H1 (cell line): ENCODE measurements around the gene TSPAN16. TPM values are rescaled to one million over a fixed set of nuclear protein-coding genes. Genes with fewer than 3 reads are reported as not detected.

Experiments used
- CTCF ChIA-PET: fragments of 300-600 bp; sonication (Branson Sonifier 250); formaldehyde crosslinking; loops from one replicate; lab custom pipeline; 2021; ENCODE audit not compliant: partially characterized antibody; lab: Charles Lee
- POLR2A ChIA-PET: fragments of 300-600 bp; sonication (Branson Sonifier 250); formaldehyde crosslinking; loops from one replicate; lab custom pipeline; 2021; ENCODE audit warnings: inconsistent platforms; ENCODE audit not compliant: partially characterized antibody; lab: Charles Lee
- DNase-seq, 2 experiments: peaks; one replicate each; pipeline versions ENCODE4 v3.0.0 to v3.0.0-alpha.2; 2010 to 2022; ENCODE audit warnings: low spot score in 2 of 2, low read depth in 1 of 2, mixed read lengths in 1 of 2
- FAIRE-seq: peaks from 2 replicates; lab custom pipeline; 2011; peaks lifted over from hg19 to GRCh38; lab: Jason Lieb, UNC
- H2AFZ ChIP-seq: 2 replicates; pipeline ENCODE4 v1.8.1; 2012; ENCODE audit warnings: low read length, inconsistent platforms
- H2AK5ac ChIP-seq: 2 replicates; pipeline ENCODE4 v1.6.1; 2013; ENCODE audit warnings: low read depth, low read length
- H2BK120ac ChIP-seq: replicated peaks from 2 replicates; pipeline ENCODE3; 2013; ENCODE audit warnings: low read depth, low read length, inconsistent platforms
- H2BK12ac ChIP-seq: 2 replicates; pipeline ENCODE4 v1.6.1; 2013; ENCODE audit warnings: low read depth, low read length
- H2BK15ac ChIP-seq: 2 replicates; pipeline ENCODE4 v1.6.1; 2013; ENCODE audit warnings: low read length
- H2BK20ac ChIP-seq: 2 replicates; pipeline ENCODE4 v1.6.1; 2013; ENCODE audit warnings: low read length
- H2BK5ac ChIP-seq: 2 replicates; pipeline ENCODE4 v1.6.1; 2013; ENCODE audit warnings: low read depth, low read length
- H3K14ac ChIP-seq: 2 replicates; pipeline ENCODE4 v1.6.1; 2013; ENCODE audit warnings: inconsistent platforms; ENCODE audit not compliant: insufficient read length
- H3K18ac ChIP-seq: 2 replicates; pipeline ENCODE4 v1.6.1; 2013; ENCODE audit warnings: low read length; ENCODE audit errors: extremely low read depth
- H3K23ac ChIP-seq: 2 replicates; pipeline ENCODE4 v1.6.1; 2013; ENCODE audit warnings: inconsistent platforms; ENCODE audit not compliant: insufficient read length
- H3K23me2 ChIP-seq: 2 replicates; pipeline ENCODE4 v1.6.1; 2013; ENCODE audit warnings: low read depth, low read length
- H3K27ac ChIP-seq: 2 replicates; pipeline ENCODE4 v1.6.1; 2011; ENCODE audit warnings: low read depth, low read length, inconsistent platforms
- H3K27me3 ChIP-seq, 4 experiments: replicated peaks in 1 of 4; 1 replicate in 1 of 4; 2 replicates in 3 of 4; pipeline versions ENCODE4 v1.6.1 to v1.8.1; 2011 to 2013; ENCODE audit warnings: low read length in 3 of 4, mild to moderate bottlenecking in 3 of 4, inconsistent platforms in 2 of 4, mixed read lengths in 2 of 4, moderate library complexity in 1 of 4; ENCODE audit not compliant: control insufficient read depth in 3 of 4, insufficient read depth in 3 of 4; ENCODE audit errors: extremely low read depth in 1 of 4
- H3K36me3 ChIP-seq, 4 experiments: 2 replicates each; pipeline versions ENCODE4 v1.6.1 to v1.8.1; 2011 to 2013; ENCODE audit warnings: mild to moderate bottlenecking in 4 of 4, low read length in 3 of 4, moderate library complexity in 2 of 4, control low read depth in 1 of 4, inconsistent platforms in 1 of 4; ENCODE audit not compliant: insufficient read depth in 4 of 4, control insufficient read depth in 2 of 4
- H3K4ac ChIP-seq: replicated peaks from 2 replicates; pipeline ENCODE3; 2013; ENCODE audit warnings: low read length, low read depth, mixed read lengths, inconsistent platforms; ENCODE audit not compliant: insufficient read length
- H3K4me1 ChIP-seq, 4 experiments: replicated peaks in 1 of 4; 1 replicate in 1 of 4; 2 replicates in 3 of 4; pipeline versions ENCODE4 v1.6.1 to v1.8.1; 2011 to 2013; ENCODE audit warnings: low read length in 3 of 4, inconsistent platforms in 2 of 4, mixed read lengths in 1 of 4; ENCODE audit not compliant: insufficient read depth in 4 of 4, control insufficient read depth in 3 of 4
- H3K4me2 ChIP-seq, 2 experiments: 2 replicates each; pipeline versions ENCODE4 v1.6.1 to v1.8.1; 2011 to 2013; ENCODE audit warnings: low read depth in 2 of 2, low read length in 2 of 2, control low read depth in 1 of 2, inconsistent platforms in 1 of 2, mild to moderate bottlenecking in 1 of 2; ENCODE audit not compliant: insufficient read depth in 1 of 2
- H3K4me3 ChIP-seq, 4 experiments: fragments of 200-600, 300-600 bp in 1 of 4; sonication (generic), shearing (Covaris generic), sonication (Bioruptor Twin) in 1 of 4; 2 replicates each; pipeline versions ENCODE4 v1.5.1 to v1.8.1; 2011 to 2016; ENCODE audit warnings: low read length in 4 of 4, low read depth in 3 of 4, control low read depth in 2 of 4, inconsistent platforms in 2 of 4, mild to moderate bottlenecking in 2 of 4, mixed read lengths in 1 of 4, moderate library complexity in 1 of 4; ENCODE audit not compliant: insufficient read depth in 2 of 4; ENCODE audit errors: extremely low read depth in 1 of 4
- H3K56ac ChIP-seq: replicated peaks from 2 replicates; pipeline ENCODE3; 2013; ENCODE audit warnings: low read depth, mild to moderate bottlenecking, mixed read lengths, low read length, inconsistent platforms; ENCODE audit not compliant: insufficient read length
- H3K79me1 ChIP-seq: 2 replicates; pipeline ENCODE4 v1.6.1; 2013; ENCODE audit warnings: low read depth, low read length, control low read depth
- H3K79me2 ChIP-seq, 2 experiments: 2 replicates each; pipeline versions ENCODE4 v1.6.1 to v1.8.1; 2012 to 2013; ENCODE audit warnings: low read length in 2 of 2, mild to moderate bottlenecking in 2 of 2, inconsistent platforms in 1 of 2; ENCODE audit not compliant: insufficient read depth in 2 of 2, control insufficient read depth in 1 of 2
- H3K9ac ChIP-seq, 4 experiments: replicated peaks in 1 of 4; 1 replicate in 1 of 4; 2 replicates in 3 of 4; pipeline versions ENCODE4 v1.6.1 to v1.8.1; 2011 to 2013; ENCODE audit warnings: low read depth in 3 of 4, low read length in 3 of 4, control low read depth in 2 of 4, mild to moderate bottlenecking in 2 of 4, moderate library complexity in 2 of 4, inconsistent platforms in 1 of 4; ENCODE audit errors: extremely low read depth in 1 of 4
- H3K9me3 ChIP-seq, 2 experiments: 2 replicates each; pipeline versions ENCODE4 v1.6.1 to v1.8.1; 2012 to 2013; ENCODE audit warnings: mild to moderate bottlenecking in 2 of 2, moderate library complexity in 2 of 2, control low read depth in 1 of 2, inconsistent platforms in 1 of 2, low read depth in 1 of 2, low read length in 1 of 2, mixed read lengths in 1 of 2; ENCODE audit not compliant: insufficient read depth in 2 of 2
- H4K20me1 ChIP-seq, 2 experiments: replicated peaks in 1 of 2; 2 replicates each; pipeline versions ENCODE3 to v1.8.1; 2011 to 2013; ENCODE audit warnings: inconsistent platforms in 2 of 2, low read length in 2 of 2, mild to moderate bottlenecking in 1 of 2; ENCODE audit not compliant: insufficient read depth in 2 of 2, control insufficient read depth in 1 of 2
- H4K5ac ChIP-seq: 2 replicates; pipeline ENCODE4 v1.6.1; 2013; ENCODE audit warnings: low read length, low read depth, mixed read lengths, inconsistent platforms; ENCODE audit not compliant: insufficient read length
- H4K8ac ChIP-seq: 2 replicates; pipeline ENCODE4 v1.8.0; 2013; ENCODE audit warnings: mild to moderate bottlenecking, moderate library complexity, low read length, inconsistent platforms; ENCODE audit not compliant: insufficient read depth; ENCODE audit errors: extremely low read depth
- H4K91ac ChIP-seq: replicated peaks from 2 replicates; pipeline ENCODE3; 2013; ENCODE audit warnings: low read length, mixed read lengths, inconsistent platforms; ENCODE audit not compliant: insufficient read length
- POU5F1 ChIP-seq: IDR thresholded peaks from 2 replicates; pipeline ENCODE4 v1.6.1; 2011; ENCODE audit warnings: low read depth, mild to moderate bottlenecking, low read length, moderate library complexity
- RFX5 ChIP-seq: IDR thresholded peaks from 2 replicates; pipeline ENCODE4 v1.6.1; 2011; ENCODE audit warnings: low read depth, low read length, improper control_type of control experiment, borderline replicate concordance
- SIRT6 ChIP-seq: IDR thresholded peaks from one replicate; pipeline ENCODE4 v1.7.1; 2012; ENCODE audit warnings: low read length, inconsistent platforms
- whole genome bisulfite sequencing, 2 experiments: shearing (Covaris generic) in 1 of 2; methylation state at CpG; one replicate each; pipeline versions ENCODE4 v1.1.6 to v1.1.7; 2013 to 2015; ENCODE audit warnings: low lambda C conversion rate in 2 of 2, mixed read lengths in 2 of 2, inconsistent platforms in 1 of 2, low coverage in 1 of 2, missing lambda C conversion rate in 1 of 2; ENCODE audit not compliant: insufficient replicate concordance in 2 of 2, insufficient coverage in 1 of 2, insufficient read length in 1 of 2; ENCODE audit errors: extremely low coverage in 1 of 2, missing lambda C conversion rate in 1 of 2; 5-methylcytosine and 5-hydroxymethylcytosine counted together
- polyA plus RNA-seq, 7 experiments: library from polyadenylated mRNA; depleted of rRNA in 3 of 7; stranded (reverse) in 5 of 7; unstranded in 2 of 7; fragments of >200 nt in 5 of 7; fragments of 200-250 nt in 2 of 7; gene quantifications; 1 replicate in 5 of 7; 2 replicates in 1 of 7; 4 replicates in 1 of 7; pipeline versions ENCODE4 v1.2.1 to v1.2.3, GENCODE V29; 2011 to 2013; ENCODE audit warnings: missing spikeins in 2 of 7, mixed read lengths in 2 of 7
- total RNA-seq: library from RNA; stranded (reverse); fragmentation: NEBNext Ultra II Directional; extraction: Animal tissue kit (Norgen Biotek cat#: 25700); gene quantifications from 2 replicates; pipeline ENCODE4 v1.2.1, GENCODE V29; 2021

Gene TSPAN16
- total and polyA plus RNA-seq, 2 of the 8 experiments (the other 6 are each of a cell fraction or from before 2014, with no cell fraction given): not detected

GRCh38 chr19:11260996-11261395 is 35.0 kb upstream of the TSPAN16 start:
- peaks cover 0 to 2% of the 10 kb centered on the region in 2 experiments for H4K20me1 ChIP-seq

More at GRCh38 chr19:11260996-11261395, 35.0 kb upstream of the TSPAN16 start:
- H2AFZ ChIP-seq: no peak overlapping the region
- H4K8ac ChIP-seq: no peak overlapping the region
- no peaks in the 10 kb centered on the region for H3K27me3 ChIP-seq
- no peak overlapping the region for H3K4ac ChIP-seq
- peak overlapping the region; percentile 39 to 77 (median 72); a peak in 3 of 8 replicates for H3K4me3 ChIP-seq
- H3K79me1 ChIP-seq: peaks cover 3% of the 10 kb centered on the region; the same call in 1 of the 2 replicates
- DNase-seq: no peak
- H3K56ac ChIP-seq: no peak overlapping the region
- peaks cover 0 to 9% (median 3%) of the 10 kb centered on the region in 4 experiments; a peak in 5 of 7 replicates for H3K4me1 ChIP-seq
- CTCF ChIA-PET: interaction anchor here (0.9 to 1.4 kb wide), 2 partner anchors 18 to 26 kb away, joined by 3 read pairs; no protein-coding TSS in a partner anchor
- WGBS, 2 experiments: 78% methylated on average over 4 of the region's 5 CpGs; no CpG with 5 or more reads in 1 of the 2 experiments
- no peak overlapping the region for H2AK5ac ChIP-seq
- H2BK20ac ChIP-seq: no peak overlapping the region
- no peak overlapping the region for H2BK12ac ChIP-seq
- H3K9ac ChIP-seq: no peak overlapping the region
- TF ChIP-seq SIRT6 (no peak), RFX5 (no peak), POU5F1 (no peak)
- H2BK5ac ChIP-seq: no peak overlapping the region
- no peaks in the 10 kb centered on the region for H3K36me3 ChIP-seq
- no peak overlapping the region for H2BK15ac ChIP-seq
- H3K4me2 ChIP-seq: peak overlapping the region; percentile 58 to 80
- no peak overlapping the region for H4K91ac ChIP-seq
- no peak overlapping the region for H3K18ac ChIP-seq
- H3K14ac ChIP-seq: no peak overlapping the region
- H3K23ac ChIP-seq: no peak overlapping the region
- H3K9me3 ChIP-seq: no peaks in the 10 kb centered on the region
- POLR2A ChIA-PET: interaction anchor here (0.9 to 1.4 kb wide), 3 partner anchors 9 to 114 kb away, joined by 3 to 5 read pairs (median 3); partner anchors contain the start of gene SWSAP1
- no peak overlapping the region for H4K5ac ChIP-seq
- FAIRE-seq: no peak
- H3K79me2 ChIP-seq: peaks cover 0 to 6% of the 10 kb centered on the region in 2 experiments; a peak in 1 of 4 replicates
- H3K23me2 ChIP-seq: no peaks in the 10 kb centered on the region; the same call in 1 of the 2 replicates
- no peak overlapping the region for H2BK120ac ChIP-seq
- H3K27ac ChIP-seq: no peak overlapping the region
